ENCODE results near the gene YIPF2.

YIPF2 gene

DNA sequence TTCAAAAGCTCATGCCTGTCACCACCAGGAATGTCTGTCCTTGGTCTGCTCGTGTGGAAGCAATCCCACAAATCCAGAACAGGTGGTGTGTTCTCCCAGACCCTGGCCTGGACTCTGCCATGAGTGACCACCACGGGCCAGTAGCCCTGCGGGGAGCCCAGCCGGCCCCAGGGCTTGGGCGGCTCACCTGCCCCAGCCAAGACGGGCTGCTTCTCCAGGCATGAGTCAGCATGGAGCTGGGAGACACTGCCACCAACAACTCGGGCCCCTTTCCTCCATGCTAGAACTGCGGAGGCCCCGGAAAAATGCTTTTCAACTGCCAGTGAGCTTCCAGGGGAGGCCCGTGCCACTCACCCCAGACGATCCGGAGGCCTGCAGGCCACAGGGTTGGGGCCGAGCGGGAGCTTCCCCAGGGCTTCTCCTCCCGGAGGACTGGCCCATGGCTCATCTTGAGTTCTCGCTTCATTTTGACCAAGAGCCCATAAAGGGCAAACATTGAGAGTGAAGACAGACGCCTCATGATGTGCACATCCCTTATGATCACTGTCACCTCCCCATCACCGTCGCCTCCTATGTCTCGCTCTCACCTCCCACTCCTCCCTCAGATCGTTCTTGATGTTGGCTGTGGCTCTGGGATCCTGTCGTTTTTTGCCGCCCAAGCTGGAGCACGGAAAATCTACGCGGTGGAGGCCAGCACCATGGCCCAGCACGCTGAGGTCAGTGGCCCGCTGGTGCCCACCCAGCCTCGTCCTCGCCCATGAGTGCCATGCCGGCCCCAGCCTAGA, 16.7 kb downstream of the YIPF2 start:
- no peak for DNase-seq (ENCODE audit: low read depth in 3 of 3, low spot score in 1 of 3)

DNA sequence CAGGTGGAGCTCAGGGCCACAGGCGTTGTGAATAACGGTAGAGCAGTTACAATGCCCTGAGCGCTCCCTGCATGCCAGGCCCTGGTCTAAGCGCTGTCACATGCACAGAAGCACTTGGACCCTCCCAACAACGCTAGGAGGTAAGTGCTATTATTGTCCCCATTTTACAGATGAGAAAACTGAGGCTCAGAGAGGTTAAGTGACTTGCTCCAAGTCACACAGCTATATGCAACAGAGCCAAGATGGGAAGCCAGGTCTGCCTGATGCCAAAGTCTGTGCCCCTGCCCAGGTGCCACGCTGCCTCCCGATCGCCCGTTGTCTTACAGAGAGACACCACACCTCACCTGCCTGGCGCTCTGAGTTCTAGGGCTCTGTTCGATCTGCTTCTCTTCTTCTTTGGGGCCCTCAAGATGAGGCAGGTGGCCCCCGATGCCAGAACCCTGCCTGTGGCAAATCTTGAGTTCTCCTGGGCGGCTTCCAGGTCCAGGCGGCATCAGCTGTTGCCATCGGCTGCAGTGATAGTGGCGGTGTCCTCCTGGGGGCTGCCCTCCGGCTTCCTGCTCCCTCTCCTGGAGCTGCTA, 20.0 kb downstream of the YIPF2 start:
- no peak for DNase-seq (ENCODE audit: low read depth in 3 of 3, low spot score in 1 of 3)

GRCh38 chr19:10907925-10908324, 20.5 kb downstream of the YIPF2 start:
- no peak for DNase-seq (ENCODE audit: low read depth in 3 of 3, low spot score in 1 of 3)

GRCh38 chr19:10899151-10899653, 29.2 kb downstream of the YIPF2 start:
- no peak for DNase-seq (ENCODE audit: low read depth in 3 of 3, low spot score in 1 of 3)

DNA sequence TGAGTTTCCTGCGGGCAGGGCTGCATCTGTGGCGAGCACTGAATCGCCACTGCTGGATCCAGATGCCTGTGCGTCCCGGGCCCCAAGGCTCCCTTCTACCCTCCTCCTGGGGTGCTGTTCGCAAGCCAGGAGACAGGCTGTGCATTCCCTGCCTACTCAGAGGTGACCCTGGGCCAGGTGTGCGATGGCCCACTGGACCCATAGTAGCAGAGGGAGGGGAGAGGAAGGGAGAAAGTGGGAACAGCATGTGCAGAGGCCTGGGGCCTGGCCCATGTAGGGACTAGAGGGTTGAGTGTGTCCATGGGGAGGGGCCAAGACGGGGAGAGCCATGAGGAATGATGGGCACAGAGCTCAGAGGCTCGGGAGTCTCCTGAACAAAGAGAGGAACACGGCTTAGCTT, 29.8 kb downstream of the YIPF2 start:
- DNase-seq (ENCODE audit: low read depth in 3 of 3, low spot score in 1 of 3) = no peak

DNA sequence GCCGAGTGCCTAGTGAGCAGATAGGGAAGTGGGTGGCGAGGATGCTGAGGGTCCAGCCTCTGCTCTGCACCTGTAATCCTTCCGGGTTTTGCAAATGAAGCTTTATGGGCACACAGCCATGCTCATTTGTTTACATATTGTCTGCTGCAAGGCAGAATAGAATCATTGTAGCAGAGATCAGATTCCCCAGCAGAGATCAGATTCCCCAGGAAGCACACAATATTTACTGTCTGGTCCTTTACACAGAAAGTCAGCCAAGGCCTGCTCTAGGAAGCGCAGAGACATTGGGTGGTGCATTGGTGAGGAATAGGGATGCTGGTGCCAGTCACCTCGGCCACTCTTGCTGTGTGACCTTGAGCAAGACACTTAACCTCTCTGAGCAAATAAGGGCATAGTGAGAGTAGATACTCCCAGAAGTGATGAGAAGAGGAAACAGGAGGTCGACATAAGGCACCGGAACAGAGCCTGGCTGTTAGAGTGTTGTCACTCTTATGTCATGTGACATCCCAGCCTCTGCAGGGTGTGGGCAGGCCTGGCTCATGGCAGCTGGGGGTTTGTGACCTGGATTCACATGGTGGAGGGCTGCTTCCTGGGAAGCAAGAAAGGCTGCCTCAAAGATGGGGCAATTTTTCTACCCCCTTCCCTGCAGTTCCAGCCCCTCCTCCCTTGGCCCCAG, 31.4 kb downstream of the YIPF2 start:
- no peak for DNase-seq (ENCODE audit: low read depth in 3 of 3, low spot score in 1 of 3)

GRCh38 chr19:10895920-10896319, 32.5 kb downstream of the YIPF2 start:
- DNase-seq (ENCODE audit: low read depth in 3 of 3, low spot score in 1 of 3) = no peak

DNA sequence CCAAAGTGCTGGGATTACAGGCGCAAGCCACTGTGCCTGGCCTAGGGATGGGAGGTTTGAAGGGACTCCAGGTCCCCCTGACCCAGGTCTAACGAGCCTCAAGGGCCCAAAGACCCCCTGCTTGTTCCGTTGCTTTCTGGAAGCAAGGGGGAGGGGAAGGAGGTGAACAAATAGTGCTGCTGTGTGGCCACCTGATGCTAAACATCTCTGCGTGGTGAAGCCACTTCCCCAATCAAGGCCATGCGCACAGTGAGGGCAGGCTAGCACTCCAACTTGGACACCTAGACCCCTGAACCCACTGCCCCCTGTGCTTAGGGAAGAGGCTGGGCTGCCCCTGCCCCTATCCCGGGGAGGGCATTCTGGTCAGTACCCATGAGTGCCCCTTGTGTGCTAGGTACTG, 33.1 kb downstream of the YIPF2 start:
- no peak for DNase-seq (ENCODE audit: low read depth in 3 of 3, low spot score in 1 of 3)

GRCh38 chr19:10894911-10895213, 33.6 kb downstream of the YIPF2 start:
- DNase-seq (ENCODE audit: low read depth in 3 of 3, low spot score in 1 of 3) = no peak

DNA sequence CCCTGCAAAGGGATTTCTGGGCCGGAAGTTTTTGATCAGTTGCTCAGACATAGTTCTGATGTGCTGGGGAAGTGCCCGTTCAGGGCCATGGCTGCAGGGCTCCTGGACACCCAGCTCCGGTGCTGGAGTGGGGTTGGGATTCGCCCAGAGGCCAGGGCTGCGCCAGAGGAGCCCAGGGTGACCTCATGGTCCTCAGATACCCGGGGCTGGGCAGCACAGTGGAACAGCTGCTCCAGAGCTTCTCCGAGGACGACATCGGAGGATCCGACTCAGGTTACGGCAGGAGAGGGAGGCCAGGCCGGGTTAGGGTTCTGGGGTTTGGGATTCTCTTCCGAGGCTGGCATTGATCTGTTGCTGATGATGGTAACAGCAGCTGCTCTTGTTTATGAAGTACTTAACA, 36.2 kb downstream of the YIPF2 start:
- no peak for DNase-seq (ENCODE audit: low read depth in 3 of 3, low spot score in 1 of 3)

DNA sequence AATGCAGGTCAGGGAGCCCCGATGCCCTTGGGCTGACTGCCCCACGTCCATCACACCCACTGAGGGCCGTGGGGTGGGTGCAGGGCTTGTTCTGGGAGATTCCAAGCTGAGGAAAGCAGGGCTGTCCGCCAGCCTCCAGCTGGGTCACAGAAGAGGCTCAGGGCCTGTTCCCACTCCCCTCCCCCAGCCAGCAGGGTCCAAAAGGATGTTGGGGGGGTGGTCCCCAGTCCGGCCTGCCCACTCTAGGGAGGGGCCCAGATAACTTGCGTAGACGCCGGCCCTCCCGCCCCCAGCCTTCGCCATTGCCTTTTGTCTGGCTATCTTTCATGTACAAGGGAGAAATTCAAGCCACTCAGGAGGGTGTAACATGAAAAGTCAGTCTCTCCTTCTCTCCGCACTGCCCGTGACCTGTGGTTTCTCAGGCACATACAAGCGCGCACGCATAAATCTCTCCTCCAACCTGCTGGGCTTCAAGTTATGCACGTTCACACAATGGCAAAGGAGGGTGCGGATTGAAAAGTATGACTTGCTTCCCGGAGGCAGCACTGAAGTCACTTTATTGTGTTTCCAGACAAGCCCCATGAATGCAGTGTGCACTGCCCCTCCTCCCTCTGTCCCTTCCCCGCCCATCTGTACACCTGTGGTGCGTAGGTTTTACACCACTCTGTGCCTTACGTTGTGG, 36.9 kb downstream of the YIPF2 start:
- no peak for DNase-seq (ENCODE audit: low read depth in 3 of 3, low spot score in 1 of 3)

- DNase-seq (ENCODE audit: low read depth in 3 of 3, low spot score in 1 of 3) = no peak
Observed at GRCh38 chr19:10889880-10890279, 38.6 kb downstream of the YIPF2 start.

GRCh38 chr19:10888421-10888866, 40.0 kb downstream of the YIPF2 start:
- no peak for DNase-seq (ENCODE audit: low read depth in 3 of 3, low spot score in 1 of 3)

DNA sequence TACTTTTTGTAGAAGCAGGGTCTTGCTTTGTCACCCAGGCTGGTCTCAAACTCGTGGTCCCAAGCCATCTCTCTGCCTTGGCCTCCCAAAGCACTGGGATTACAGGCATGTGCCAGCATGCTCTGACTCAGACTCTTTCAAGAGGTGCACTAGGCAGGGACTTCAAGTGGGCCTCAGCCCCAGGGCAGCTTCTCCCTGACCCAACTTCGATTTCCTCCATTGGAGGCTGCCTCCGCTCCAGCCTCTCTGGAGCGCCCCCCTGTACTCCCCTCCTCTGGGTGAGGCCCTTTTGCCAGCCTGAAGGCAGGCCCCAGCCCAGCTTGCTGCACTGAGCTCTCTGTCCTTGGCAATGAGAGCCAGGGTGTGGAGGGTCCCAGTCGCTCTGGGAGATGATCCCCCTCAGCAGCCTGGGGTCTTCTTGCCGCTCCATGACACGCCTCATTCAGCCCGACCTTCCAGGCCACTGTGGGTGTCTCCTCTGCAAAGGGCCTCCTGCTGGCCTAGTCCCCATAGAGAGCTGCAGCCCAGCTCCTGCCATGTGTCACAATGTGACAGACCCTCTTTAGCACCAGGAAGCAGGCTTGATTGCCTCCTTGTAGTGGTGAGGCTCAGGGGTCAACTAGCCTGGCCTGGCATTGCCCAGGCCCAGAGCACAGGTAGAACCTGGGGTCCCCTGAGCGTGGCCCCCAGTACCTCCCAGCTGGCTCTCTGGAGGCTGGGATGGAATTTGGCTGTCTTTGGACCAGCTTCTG, 40.6 kb downstream of the YIPF2 start:
- DNase-seq (ENCODE audit: low read depth in 3 of 3, low spot score in 1 of 3) = no peak

DNA sequence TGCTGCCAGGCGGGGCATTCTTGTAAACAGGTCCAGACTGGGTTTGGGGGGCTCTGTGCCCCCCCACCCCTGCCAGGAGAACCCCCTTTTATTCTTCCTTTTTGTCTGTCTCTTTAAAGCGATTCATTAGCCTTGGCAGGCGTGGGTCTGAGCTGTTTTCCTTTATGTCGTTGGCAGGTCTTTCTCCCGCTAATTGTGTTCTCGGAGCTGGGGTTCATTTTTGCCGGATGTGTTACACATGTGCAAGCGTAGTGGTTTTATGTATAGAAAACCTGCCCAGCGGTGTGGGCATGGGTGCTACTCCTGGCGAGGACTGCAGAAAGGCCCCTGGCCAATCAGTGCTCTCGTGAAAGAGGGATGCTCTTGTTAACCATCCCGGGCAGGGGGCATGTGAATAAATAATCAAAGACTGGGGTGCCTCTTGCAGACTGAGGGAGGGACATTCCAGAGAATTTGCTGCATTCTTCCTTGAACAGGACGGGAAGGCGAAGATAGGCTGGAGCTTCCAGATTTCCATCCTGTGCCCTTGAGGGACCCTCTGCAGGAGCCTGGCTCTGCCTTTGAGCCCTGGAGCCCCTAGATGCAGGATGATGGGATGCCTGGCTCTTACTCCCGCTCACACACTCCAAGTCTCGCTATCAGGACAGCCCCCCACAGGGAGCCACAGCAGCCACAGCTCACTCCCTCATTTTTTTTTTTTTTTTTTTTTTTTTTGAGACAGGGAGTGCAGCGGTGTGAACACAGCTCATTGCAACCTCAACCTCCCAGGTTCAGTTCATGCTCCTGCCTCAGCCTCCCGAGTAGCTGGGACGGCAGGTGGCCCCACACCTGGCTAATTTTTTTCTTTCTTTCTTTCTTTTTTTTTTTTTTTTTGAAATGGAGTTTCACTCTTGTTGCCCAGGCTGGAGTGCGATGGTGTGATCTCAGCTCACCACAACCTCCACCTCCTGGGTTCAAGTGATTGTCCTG, 43.0 kb downstream of the YIPF2 start:
- no peak for DNase-seq (ENCODE audit: low read depth in 3 of 3, low spot score in 1 of 3)

- no peak for DNase-seq (ENCODE audit: low read depth in 3 of 3, low spot score in 1 of 3)
Observed at GRCh38 chr19:10884274-10884673, 44.2 kb downstream of the YIPF2 start.

GRCh38 chr19:10882108-10882457, 46.4 kb downstream of the YIPF2 start:
- DNase-seq (ENCODE audit: low read depth in 3 of 3, low spot score in 1 of 3) = no peak

- DNase-seq (ENCODE audit: low read depth in 3 of 3, low spot score in 1 of 3) = no peak
Observed at GRCh38 chr19:10881403-10882107, 46.9 kb downstream of the YIPF2 start.

GRCh38 chr19:10878253-10878652, 50.2 kb downstream of the YIPF2 start:
- DNase-seq (ENCODE audit: low read depth in 3 of 3, low spot score in 1 of 3) = no peak

All from stimulated activated CD4-positive, alpha-beta T cell treated with anti-CD3 and anti-CD28 coated beads, TNF-alpha, amount 100 ng/mL, for 1 hour (primary cell).